ENCODE measurements around the gene SLC50A1. TPM values are rescaled to one million over a fixed set of nuclear protein-coding genes. Genes with fewer than 3 reads are reported as not detected.
A peak's percentile ranks its signal among the peaks of the same experiment; 100 is the strongest.

The SLC50A1 gene
- total RNA-seq, 5 donors from 2014 or later (not counting 1 experiment from before 2014, with no cell fraction given) = 20.7 to 34.9 (median 30.8) TPM

DNA sequence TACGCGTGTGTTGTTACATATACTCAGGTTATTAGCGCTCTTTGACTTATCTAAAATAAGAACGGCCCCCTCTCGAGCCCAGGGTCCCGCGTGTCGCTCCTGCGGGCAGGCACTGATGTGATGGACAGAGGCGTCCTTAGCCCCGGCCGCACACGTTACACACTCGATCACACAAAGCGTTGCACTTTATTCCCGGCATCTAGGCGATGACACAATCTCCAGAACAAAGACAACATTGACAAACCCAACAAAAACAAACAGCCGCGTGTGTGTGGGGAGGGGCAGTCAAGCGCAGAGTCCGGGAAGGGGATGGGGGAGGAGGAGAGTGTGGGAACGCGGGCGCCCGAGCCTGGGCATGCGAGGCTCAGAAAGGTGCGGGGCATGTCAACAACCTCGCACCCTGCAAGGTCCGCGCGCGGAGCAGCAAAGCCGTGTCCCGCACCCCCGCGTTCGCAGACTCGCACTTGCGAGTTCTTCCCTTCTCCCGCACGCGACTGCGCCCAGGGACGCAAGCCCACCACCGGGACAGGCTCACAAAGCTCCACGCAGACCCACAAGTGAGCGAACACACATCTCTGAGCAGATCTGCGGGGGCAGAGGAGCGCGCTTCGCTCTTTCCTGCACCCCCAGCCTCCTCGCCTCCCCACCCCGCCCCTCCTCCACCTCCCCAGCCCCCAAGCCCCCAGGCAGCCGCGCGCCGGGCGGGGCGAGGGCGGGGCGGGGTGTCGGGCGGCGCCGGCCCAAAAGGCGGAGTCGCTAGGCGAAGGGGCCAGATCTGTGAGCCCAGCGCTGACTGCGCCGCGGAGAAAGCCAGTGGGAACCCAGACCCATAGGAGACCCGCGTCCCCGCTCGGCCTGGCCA lies 8.3 kb upstream of the SLC50A1 start, which contains the start of gene EFNA1:
TSS of gene EFNA1 (plus strand) at position 772 of the 862 bp plus-strand sequence. CDS start 102 bp downstream, outside the sequence.
- Mint-ChIP-seq H3K27ac (peak within 1 kb of the TSS; percentile 80 to 89), H3K27me3 (peaks cover 0 to 22% of the 10 kb centered on the region in 2 donors), H3K36me3 (no peaks in the 10 kb centered on the region), H3K4me1 (peaks cover 37 to 42% (median 42%) of the 10 kb centered on the region in 3 donors), H3K9me3 (no peaks in the 10 kb centered on the region), H3K4me3 (peak within 1 kb of the TSS; percentile 82 to 84 (median 83))
- Histone ChIP-seq H3K36me3 (ENCODE audit: control insufficient read depth in 2 of 2, extremely low read depth in 1 of 2, insufficient read depth in 1 of 2, low read length in 1 of 2) (no peaks in the 10 kb centered on the region), H3K27me3 (replicated peaks in 1 of 2; ENCODE audit: control insufficient read depth in 2 of 2, extremely low read depth in 1 of 2, insufficient read depth in 2 of 2, low read length in 1 of 2) (peaks cover 0 to 57% of the 10 kb centered on the region in 2 experiments), H3K4me3 (ENCODE audit: control insufficient read depth in 1 of 2, extremely low read depth in 1 of 2, low read length in 1 of 2) (peak within 1 kb of the TSS; percentile 49 to 77), H3K4me1 (ENCODE audit: control insufficient read depth in 1 of 2, extremely low read depth in 1 of 2, insufficient read depth in 2 of 2, low read length in 2 of 2) (peaks cover 11 to 42% of the 10 kb centered on the region in 2 experiments), H3K9me3 (no peaks in the 10 kb centered on the region), H3K27ac (ENCODE audit: low read length) (peak within 1 kb of the TSS; percentile 16)
- ChIA-PET POLR2A (no interaction called here), CTCF (interaction anchor here in 1 of 2 donors (1.3 kb wide), 1 partner anchor 10 kb away, joined by 4 read pairs; no protein-coding TSS in a partner anchor)
- peak; percentile 52 to 72 (median 60) for ATAC-seq (replicated peaks in 1 of 4)
- under 1% methylated on average over 60 of the region's 76 CpGs for WGBS (ENCODE audit: insufficient coverage)
- DNase-seq = peak in 17 of 35 experiments; percentile 8 to 60 (median 29)

DNA sequence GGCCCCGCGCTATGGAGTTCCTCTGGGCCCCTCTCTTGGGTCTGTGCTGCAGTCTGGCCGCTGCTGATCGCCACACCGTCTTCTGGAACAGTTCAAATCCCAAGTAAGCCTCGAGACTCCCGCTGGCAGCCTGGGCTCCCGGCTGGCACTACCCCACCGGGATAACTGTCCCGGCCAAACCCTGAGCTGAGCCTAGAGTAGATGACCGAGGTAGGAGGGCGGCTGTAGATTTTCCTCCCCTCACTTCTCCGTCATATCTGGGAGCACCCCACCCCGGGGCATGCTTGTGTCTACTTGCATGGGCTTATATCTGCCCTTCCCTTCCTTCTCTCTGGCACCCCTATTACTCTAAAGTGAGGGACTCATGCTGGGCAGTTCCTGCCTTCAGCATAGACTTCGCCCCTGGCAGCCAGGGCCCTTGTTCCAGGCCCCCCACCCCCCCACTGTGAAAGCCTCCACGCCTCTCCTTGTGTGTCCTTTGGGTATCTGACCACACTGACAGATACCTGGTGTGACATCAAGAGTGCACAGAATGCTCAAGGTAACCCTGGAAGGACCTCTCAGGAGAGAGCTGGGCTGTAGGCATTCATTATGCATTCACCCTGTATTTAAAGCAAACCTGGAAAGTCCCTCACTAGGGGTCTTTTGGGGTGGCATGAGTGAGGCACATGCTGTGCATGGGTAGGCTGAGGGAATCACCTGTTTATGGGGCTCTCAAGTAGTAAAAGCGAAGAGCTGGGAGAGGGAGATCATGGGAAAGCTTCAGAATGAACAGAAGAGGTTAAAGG lies 7.5 kb upstream of the SLC50A1 start:
- H3K9me3 ChIP-seq = no peaks in the 10 kb centered on the region
- Mint-ChIP-seq H3K4me3 (peak overlapping the region; percentile 74 to 82 (median 78)), H3K9me3 (no peaks in the 10 kb centered on the region), H3K27ac (peak overlapping the region; percentile 80 to 89), H3K36me3 (no peaks in the 10 kb centered on the region), H3K27me3 (peaks cover 0 to 22% of the 10 kb centered on the region in 2 donors), H3K4me1 (peaks cover 37 to 42% (median 42%) of the 10 kb centered on the region in 3 donors)
- peak overlapping the region; percentile 16 for H3K27ac ChIP-seq (ENCODE audit: low read length)
- no peaks in the 10 kb centered on the region for H3K36me3 ChIP-seq (ENCODE audit: control insufficient read depth in 2 of 2, extremely low read depth in 1 of 2, insufficient read depth in 1 of 2, low read length in 1 of 2)
- peak overlapping the region; percentile 49 to 62 for H3K4me3 ChIP-seq (ENCODE audit: control insufficient read depth in 1 of 2, extremely low read depth in 1 of 2, low read length in 1 of 2)
- ATAC-seq (replicated peaks in 1 of 4) (no peak), DNase-seq (peak in 1 of 35 experiments; percentile 35)
- H3K4me1 ChIP-seq (ENCODE audit: control insufficient read depth in 1 of 2, extremely low read depth in 1 of 2, insufficient read depth in 2 of 2, low read length in 2 of 2) = peaks cover 11 to 42% of the 10 kb centered on the region in 2 experiments
- WGBS (ENCODE audit: insufficient coverage) = 3% methylated on average over 14 of the region's 17 CpGs
- peaks cover 0 to 57% of the 10 kb centered on the region in 2 experiments for H3K27me3 ChIP-seq (replicated peaks in 1 of 2; ENCODE audit: control insufficient read depth in 2 of 2, extremely low read depth in 1 of 2, insufficient read depth in 2 of 2, low read length in 1 of 2)
- CTCF ChIA-PET = interaction anchor here (0.6 to 1.3 kb wide), 6 partner anchors 11 to 45 kb away, joined by 3 to 6 read pairs (median 4); partner anchors contain the start of gene KRTCAP2 (in 2 of the 2)
- POLR2A ChIA-PET = no interaction called here

DNA sequence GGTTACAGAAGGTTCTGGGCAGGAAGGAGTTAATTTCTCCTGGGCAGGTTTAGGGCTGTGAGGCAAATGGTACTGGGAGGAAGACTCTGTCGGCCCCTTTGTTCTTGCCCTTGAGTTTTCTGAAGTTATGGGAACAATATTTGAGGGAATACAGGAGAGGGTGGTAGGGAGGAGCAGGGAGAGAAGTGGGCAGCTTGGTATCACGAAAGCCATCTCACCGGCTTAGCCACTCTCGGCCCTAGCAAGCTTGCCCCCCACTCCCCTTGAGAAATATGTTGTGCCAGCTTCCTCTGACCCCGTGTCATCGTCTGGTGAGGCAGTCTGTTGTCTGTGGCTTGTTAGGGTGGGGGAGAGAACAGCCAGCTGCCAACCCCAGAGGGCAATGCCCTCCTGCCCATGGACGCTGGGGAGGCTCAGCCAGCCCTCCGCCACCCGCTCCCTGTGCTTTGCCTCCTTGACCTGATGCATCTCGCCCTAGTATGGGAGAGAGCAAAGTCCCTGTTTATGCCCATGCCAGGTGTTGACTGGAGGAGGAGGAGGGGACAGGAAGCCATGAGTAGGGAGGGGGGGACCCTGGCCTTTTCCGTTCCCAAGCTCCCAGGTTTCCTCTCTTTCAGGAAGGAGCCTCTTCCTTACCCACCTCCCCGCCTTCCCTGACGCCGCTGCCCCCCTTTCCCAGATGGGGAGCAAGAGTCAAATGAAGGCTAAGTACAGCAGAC lies 6.7 kb upstream of the SLC50A1 start:
- H3K4me1 ChIP-seq (ENCODE audit: control insufficient read depth in 1 of 2, extremely low read depth in 1 of 2, insufficient read depth in 2 of 2, low read length in 2 of 2) = peaks cover 11 to 42% of the 10 kb centered on the region in 2 experiments
- WGBS (ENCODE audit: insufficient coverage) = 9% methylated on average over 4 of the region's 14 CpGs
- H3K36me3 Mint-ChIP-seq = no peaks in the 10 kb centered on the region
- ChIA-PET CTCF (interaction anchor here (0.6 to 1.0 kb wide), 4 partner anchors 36 to 44 kb away, joined by 3 to 6 read pairs (median 4); partner anchors contain the start of gene KRTCAP2 (in 2 of the 2)), POLR2A (no interaction called here)
- peaks cover 0 to 57% of the 10 kb centered on the region in 2 experiments for H3K27me3 ChIP-seq (replicated peaks in 1 of 2; ENCODE audit: control insufficient read depth in 2 of 2, extremely low read depth in 1 of 2, insufficient read depth in 2 of 2, low read length in 1 of 2)
- H3K27ac ChIP-seq (ENCODE audit: low read length) = peak overlapping the region; percentile 29
- peaks cover 0 to 22% of the 10 kb centered on the region in 2 donors for H3K27me3 Mint-ChIP-seq
- DNase-seq (peak in 4 of 35 experiments; percentile 10 to 30 (median 17)), ATAC-seq (replicated peaks in 1 of 4) (peak in 2 of 4 experiments; percentile 32 to 33)
- peaks cover 37 to 42% (median 42%) of the 10 kb centered on the region in 3 donors for H3K4me1 Mint-ChIP-seq
- H3K36me3 ChIP-seq (ENCODE audit: control insufficient read depth in 2 of 2, extremely low read depth in 1 of 2, insufficient read depth in 1 of 2, low read length in 1 of 2) = no peaks in the 10 kb centered on the region
- H3K4me3 ChIP-seq (ENCODE audit: control insufficient read depth in 1 of 2, extremely low read depth in 1 of 2, low read length in 1 of 2) = peak overlapping the region; percentile 49 to 62
- peak overlapping the region; percentile 80 to 89 for H3K27ac Mint-ChIP-seq
- H3K4me3 Mint-ChIP-seq = peak overlapping the region; percentile 74 to 82 (median 78)
- H3K9me3 Mint-ChIP-seq = no peaks in the 10 kb centered on the region
- no peaks in the 10 kb centered on the region for H3K9me3 ChIP-seq

- Mint-ChIP-seq H3K4me1 (peaks cover 47 to 51% (median 51%) of the 10 kb centered on the region in 3 donors), H3K9me3 (no peaks in the 10 kb centered on the region), H3K27me3 (peaks cover 0 to 21% of the 10 kb centered on the region in 2 donors), H3K27ac (peak overlapping the region; percentile 81 to 89), H3K4me3 (peak overlapping the region in 1 of 3 donors; percentile 82), H3K36me3 (no peaks in the 10 kb centered on the region)
- H3K27ac ChIP-seq (ENCODE audit: low read length) = no peak overlapping the region
- ATAC-seq (replicated peaks in 1 of 4) (no peak), DNase-seq (no peak)
- WGBS (ENCODE audit: insufficient coverage) = 61% methylated on average over 2 of the region's 6 CpGs
- peaks cover 11 to 50% of the 10 kb centered on the region in 2 experiments for H3K4me1 ChIP-seq (ENCODE audit: control insufficient read depth in 1 of 2, extremely low read depth in 1 of 2, insufficient read depth in 2 of 2, low read length in 2 of 2)
- no peaks in the 10 kb centered on the region for H3K9me3 ChIP-seq
- POLR2A ChIA-PET = interaction anchor here in 1 of 2 donors (0.5 to 0.6 kb wide), 2 partner anchors 20 to 24 kb away, joined by 3 to 4 read pairs; no protein-coding TSS in a partner anchor
- peaks cover 0 to 47% of the 10 kb centered on the region in 2 experiments for H3K27me3 ChIP-seq (replicated peaks in 1 of 2; ENCODE audit: control insufficient read depth in 2 of 2, extremely low read depth in 1 of 2, insufficient read depth in 2 of 2, low read length in 1 of 2)
- no peaks in the 10 kb centered on the region for H3K36me3 ChIP-seq (ENCODE audit: control insufficient read depth in 2 of 2, extremely low read depth in 1 of 2, insufficient read depth in 1 of 2, low read length in 1 of 2)
- H3K4me3 ChIP-seq (ENCODE audit: control insufficient read depth in 1 of 2, extremely low read depth in 1 of 2, low read length in 1 of 2) = no peak overlapping the region
- CTCF ChIA-PET = interaction anchor here (0.5 to 1.0 kb wide), 7 partner anchors 13 to 1593 kb away, joined by 3 to 7 read pairs (median 3); partner anchors contain the start of genes ADAM15 (in 1 of the 2) and KRTCAP2 (in 1 of the 2)
Measured at GRCh38 chr1:155130272-155131006, 5.2 kb upstream of the SLC50A1 start.

DNA sequence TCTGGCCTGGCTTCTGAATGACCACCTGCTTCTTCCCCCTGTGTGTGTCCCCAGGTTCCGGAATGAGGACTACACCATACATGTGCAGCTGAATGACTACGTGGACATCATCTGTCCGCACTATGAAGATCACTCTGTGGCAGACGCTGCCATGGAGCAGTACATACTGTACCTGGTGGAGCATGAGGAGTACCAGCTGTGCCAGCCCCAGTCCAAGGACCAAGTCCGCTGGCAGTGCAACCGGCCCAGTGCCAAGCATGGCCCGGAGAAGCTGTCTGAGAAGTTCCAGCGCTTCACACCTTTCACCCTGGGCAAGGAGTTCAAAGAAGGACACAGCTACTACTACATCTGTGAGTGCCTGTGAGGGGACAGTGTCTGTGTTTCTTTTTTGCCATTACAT lies 4.4 kb upstream of the SLC50A1 start:
- 98% methylated on average over 7 of the region's 8 CpGs for WGBS (ENCODE audit: insufficient coverage)
- CTCF ChIA-PET = interaction anchor here in 1 of 2 donors (0.5 to 0.6 kb wide), 2 partner anchors 46 to 1593 kb away, joined by 3 to 4 read pairs; no protein-coding TSS in a partner anchor
- peaks cover 0 to 19% of the 10 kb centered on the region in 2 donors for H3K27me3 Mint-ChIP-seq
- Histone ChIP-seq H3K4me1 (ENCODE audit: control insufficient read depth in 1 of 2, extremely low read depth in 1 of 2, insufficient read depth in 2 of 2, low read length in 2 of 2) (peaks cover 11 to 52% of the 10 kb centered on the region in 2 experiments), H3K36me3 (ENCODE audit: control insufficient read depth in 2 of 2, extremely low read depth in 1 of 2, insufficient read depth in 1 of 2, low read length in 1 of 2) (no peaks in the 10 kb centered on the region), H3K4me3 (ENCODE audit: control insufficient read depth in 1 of 2, extremely low read depth in 1 of 2, low read length in 1 of 2) (no peak overlapping the region), H3K9me3 (no peaks in the 10 kb centered on the region), H3K27ac (ENCODE audit: low read length) (no peak overlapping the region), H3K27me3 (replicated peaks in 1 of 2; ENCODE audit: control insufficient read depth in 2 of 2, extremely low read depth in 1 of 2, insufficient read depth in 2 of 2, low read length in 1 of 2) (peaks cover 0 to 39% of the 10 kb centered on the region in 2 experiments)
- no peak for ATAC-seq (replicated peaks in 1 of 4)
- H3K4me1 Mint-ChIP-seq = peaks cover 51 to 58% (median 53%) of the 10 kb centered on the region in 3 donors
- H3K9me3 Mint-ChIP-seq = no peaks in the 10 kb centered on the region
- POLR2A ChIA-PET = no interaction called here
- no peaks in the 10 kb centered on the region for H3K36me3 Mint-ChIP-seq
- no peak for DNase-seq
- H3K4me3 Mint-ChIP-seq = no peak overlapping the region
- H3K27ac Mint-ChIP-seq = peak overlapping the region; percentile 72 to 89
